KMS-11 (cell line): Measurements from ENCODE around the gene GPC3.
"Not testable (repeated sequence)": the region's sequence is repeated elsewhere in the genome, so short reads cannot be mapped to it uniquely, and the experiment has no call there.

Experiments used
- H2AFZ ChIP-seq: fragments of 200-600 bp; sonication (generic); 2 replicates; pipeline ENCODE4 v1.6.1; 2016; ENCODE audit warnings: antibody characterized with exemption, mixed run types, low read depth
- H3K27ac ChIP-seq: fragments of 200-600 bp; sonication (generic); 2 replicates; pipeline ENCODE4 v1.6.1; 2016; ENCODE audit warnings: mild to moderate bottlenecking, mixed run types
- H3K27me3 ChIP-seq: fragments of 200-600 bp; sonication (generic); 2 replicates; pipeline ENCODE4 v1.6.1; 2017; ENCODE audit warnings: mild to moderate bottlenecking, low read depth, mixed run types, moderate library complexity; ENCODE audit not compliant: insufficient read depth
- H3K36me3 ChIP-seq: fragments of 200-600 bp; sonication (generic); 2 replicates; pipeline ENCODE4 v1.6.1; 2017; ENCODE audit warnings: mild to moderate bottlenecking, mixed run types; ENCODE audit not compliant: insufficient read depth
- H3K4me1 ChIP-seq: fragments of 200-600 bp; sonication (generic); 2 replicates; pipeline ENCODE4 v1.6.1; 2016; ENCODE audit warnings: mild to moderate bottlenecking, low read depth, mixed run types; ENCODE audit not compliant: poor library complexity, severe bottlenecking
- H3K4me2 ChIP-seq: fragments of 200-600 bp; sonication (generic); 2 replicates; pipeline ENCODE4 v1.7.0; 2016; ENCODE audit warnings: mild to moderate bottlenecking, mixed run types
- H3K4me3 ChIP-seq: fragments of 200-600 bp; sonication (generic); IDR thresholded peaks from 2 replicates; pipeline ENCODE4 v1.6.1; 2017; ENCODE audit warnings: low read depth, low read length, mixed read lengths; ENCODE audit not compliant: insufficient read depth
- H3K79me2 ChIP-seq: fragments of 200-600 bp; sonication (generic); 2 replicates; pipeline ENCODE4 v1.6.1; 2016; ENCODE audit warnings: low read depth, mixed run types; ENCODE audit not compliant: insufficient read depth
- H3K9ac ChIP-seq: fragments of 200-600 bp; sonication (generic); 2 replicates; pipeline ENCODE4 v1.6.1; 2016; ENCODE audit warnings: mild to moderate bottlenecking, mixed run types
- H4K20me1 ChIP-seq: fragments of 200-600 bp; sonication (generic); 2 replicates; pipeline ENCODE4 v1.6.1; 2016; ENCODE audit warnings: mild to moderate bottlenecking, mixed run types; ENCODE audit not compliant: insufficient read depth
- TF ChIP-seq, protein P1 (sequence below): fragments of 200-600 bp; sonication (generic); conservative IDR thresholded peaks from 2 replicates; pipeline ENCODE4 v1.6.1; 2017; ENCODE audit warnings: low read depth, mild to moderate bottlenecking, antibody characterized with exemption, low read length, moderate library complexity, mixed read lengths

The GPC3 gene

DNA sequence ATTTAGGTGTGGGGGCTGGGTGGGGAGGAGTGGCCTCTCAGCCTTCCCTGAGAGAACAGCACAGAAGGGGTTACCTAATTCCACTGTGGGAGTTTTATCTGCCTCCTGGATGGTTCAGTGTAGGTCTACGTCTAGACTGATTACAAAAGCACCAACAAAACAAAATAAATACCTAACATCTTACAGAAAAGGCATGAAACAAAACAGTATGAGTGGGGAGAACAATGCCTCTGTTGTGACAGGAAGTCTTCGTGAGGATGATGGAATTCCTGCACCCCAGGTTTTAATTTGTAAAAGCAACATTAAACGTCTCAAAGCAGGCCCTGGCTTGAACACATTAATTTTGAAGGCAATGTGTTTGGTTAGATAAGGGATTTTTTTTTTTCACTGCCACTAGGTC lies 458.0 kb downstream of the GPC3 start:
- H3K79me2 ChIP-seq, result no peaks in the 10 kb centered on the region
- H4K20me1 ChIP-seq, result no peaks in the 10 kb centered on the region
- no peak overlapping the region for H3K27ac ChIP-seq
- TF ChIP-seq, protein P1, sequence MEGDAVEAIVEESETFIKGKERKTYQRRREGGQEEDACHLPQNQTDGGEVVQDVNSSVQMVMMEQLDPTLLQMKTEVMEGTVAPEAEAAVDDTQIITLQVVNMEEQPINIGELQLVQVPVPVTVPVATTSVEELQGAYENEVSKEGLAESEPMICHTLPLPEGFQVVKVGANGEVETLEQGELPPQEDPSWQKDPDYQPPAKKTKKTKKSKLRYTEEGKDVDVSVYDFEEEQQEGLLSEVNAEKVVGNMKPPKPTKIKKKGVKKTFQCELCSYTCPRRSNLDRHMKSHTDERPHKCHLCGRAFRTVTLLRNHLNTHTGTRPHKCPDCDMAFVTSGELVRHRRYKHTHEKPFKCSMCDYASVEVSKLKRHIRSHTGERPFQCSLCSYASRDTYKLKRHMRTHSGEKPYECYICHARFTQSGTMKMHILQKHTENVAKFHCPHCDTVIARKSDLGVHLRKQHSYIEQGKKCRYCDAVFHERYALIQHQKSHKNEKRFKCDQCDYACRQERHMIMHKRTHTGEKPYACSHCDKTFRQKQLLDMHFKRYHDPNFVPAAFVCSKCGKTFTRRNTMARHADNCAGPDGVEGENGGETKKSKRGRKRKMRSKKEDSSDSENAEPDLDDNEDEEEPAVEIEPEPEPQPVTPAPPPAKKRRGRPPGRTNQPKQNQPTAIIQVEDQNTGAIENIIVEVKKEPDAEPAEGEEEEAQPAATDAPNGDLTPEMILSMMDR, result no peak
- no peaks in the 10 kb centered on the region for H3K4me1 ChIP-seq
- no peaks in the 10 kb centered on the region for H3K27me3 ChIP-seq
- H3K9ac ChIP-seq, result no peak overlapping the region
- no peaks in the 10 kb centered on the region for H3K36me3 ChIP-seq
- H3K4me3 ChIP-seq, result no peak overlapping the region
- no peak overlapping the region for H2AFZ ChIP-seq
- no peak overlapping the region for H3K4me2 ChIP-seq

DNA sequence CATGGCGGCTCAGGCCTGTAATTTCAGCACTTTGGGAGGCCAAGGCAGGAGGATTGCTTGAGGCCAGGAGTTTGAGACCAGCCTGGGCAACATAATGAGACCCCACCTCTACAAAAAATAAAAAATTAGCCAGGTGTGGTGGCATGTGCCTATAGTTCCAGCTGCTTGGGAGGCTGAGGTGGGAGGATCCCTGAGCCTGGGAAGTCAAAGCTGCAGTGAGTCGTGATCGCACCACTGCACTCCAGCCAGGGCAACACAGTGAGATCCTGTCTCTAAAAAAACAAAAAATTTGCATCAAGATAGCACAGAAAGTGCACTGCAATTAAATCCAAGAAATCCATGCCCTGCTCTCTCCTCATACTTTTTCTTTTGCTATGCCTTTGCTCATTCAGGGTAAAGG lies 458.6 kb downstream of the GPC3 start:
- H3K4me3 ChIP-seq, H4K20me1 ChIP-seq, H3K4me2 ChIP-seq, H3K79me2 ChIP-seq, H2AFZ ChIP-seq, H3K4me1 ChIP-seq, H3K9ac ChIP-seq, H3K27ac ChIP-seq, H3K27me3 ChIP-seq, H3K36me3 ChIP-seq: not testable (repeated sequence)

GRCh38 chrX:133523526-133523925 lies 461.9 kb downstream of the GPC3 start:
- H3K4me2 ChIP-seq, result no peak overlapping the region

DNA sequence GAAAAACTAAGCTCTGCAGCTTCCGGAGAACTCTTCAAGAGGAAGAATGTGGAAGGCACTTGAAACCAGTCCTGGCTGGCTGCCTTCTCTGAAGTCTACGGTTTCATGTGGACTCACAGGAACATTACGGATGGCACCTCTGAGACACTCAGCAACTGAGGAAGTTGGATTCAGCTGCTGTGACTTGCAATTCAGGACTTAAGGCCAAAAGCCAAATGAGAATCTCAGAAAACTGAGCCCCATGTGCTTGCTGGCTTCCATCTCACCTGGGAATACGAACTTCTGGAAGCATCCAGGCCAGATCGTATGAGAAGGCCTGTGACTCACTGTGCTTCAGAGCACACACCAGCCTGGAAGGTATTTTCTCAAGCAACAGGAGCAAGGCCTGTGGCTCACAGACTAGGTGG lies 462.3 kb downstream of the GPC3 start:
- no peaks in the 10 kb centered on the region for H3K79me2 ChIP-seq
- TF ChIP-seq, protein P1, result no peak
- no peaks in the 10 kb centered on the region for H4K20me1 ChIP-seq
- no peak overlapping the region for H3K27ac ChIP-seq
- H3K4me1 ChIP-seq, result no peaks in the 10 kb centered on the region
- H3K4me2 ChIP-seq, result no peak overlapping the region
- H3K36me3 ChIP-seq, result no peaks in the 10 kb centered on the region
- H2AFZ ChIP-seq, result no peak overlapping the region
- H3K27me3 ChIP-seq, result no peaks in the 10 kb centered on the region
- no peak overlapping the region for H3K4me3 ChIP-seq
- H3K9ac ChIP-seq, result no peak overlapping the region

More at GRCh38 chrX:133523526-133523925, 461.9 kb downstream of the GPC3 start:
- no peak overlapping the region for H3K27ac ChIP-seq
- TF ChIP-seq, protein P1, result no peak
- H3K4me1 ChIP-seq, result no peaks in the 10 kb centered on the region
- H3K36me3 ChIP-seq, result no peaks in the 10 kb centered on the region
- no peaks in the 10 kb centered on the region for H3K27me3 ChIP-seq
- no peaks in the 10 kb centered on the region for H4K20me1 ChIP-seq
- no peaks in the 10 kb centered on the region for H3K79me2 ChIP-seq
- no peak overlapping the region for H2AFZ ChIP-seq
- H3K4me3 ChIP-seq, result no peak overlapping the region
- H3K9ac ChIP-seq, result no peak overlapping the region

- Histone ChIP-seq H4K20me1 (no peaks in the 10 kb centered on the region), H2AFZ (no peak overlapping the region), H3K27ac (no peak overlapping the region), H3K79me2 (no peaks in the 10 kb centered on the region), H3K4me3 (no peak overlapping the region), H3K27me3 (no peaks in the 10 kb centered on the region), H3K9ac (no peak overlapping the region), H3K4me1 (peaks cover 6% of the 10 kb centered on the region), H3K4me2 (no peak overlapping the region), H3K36me3 (no peaks in the 10 kb centered on the region)
- TF ChIP-seq, protein P1, result no peak
Observed at GRCh38 chrX:133516686-133517085, 468.7 kb downstream of the GPC3 start.
